Embryonic facial prominence (tissue), 1 donor: ENCODE results near the gene MYO10.
"Not testable (repeated sequence)": the region's sequence is repeated elsewhere in the genome, so short reads cannot be mapped to it uniquely, and the experiment has no call there.

Experiments
- DNase-seq: peaks from one replicate; pipeline ENCODE4 v3.0.0-alpha.2; 2016; ENCODE audit errors: extremely low spot score

MYO10 gene

GRCh38 chr5:16936150-16936988, at the start of gene MYO10:
Gene MYO10, minus strand, starts transcription at chr5:16936288. Its CDS starts 480 bp downstream, at chr5:16935808.
- peak; percentile 74 for DNase-seq

GRCh38 chr5:16985304-16985703, 49.2 kb upstream of the MYO10 start:
- DNase-seq, result not testable (repeated sequence)

GRCh38 chr5:16983972-16984371, 47.9 kb upstream of the MYO10 start:
- no peak for DNase-seq

GRCh38 chr5:16983022-16983639, 47.0 kb upstream of the MYO10 start:
- DNase-seq, result no peak

- no peak for DNase-seq
Measured at GRCh38 chr5:16981700-16982099, 45.6 kb upstream of the MYO10 start.

- DNase-seq, result no peak
Measured at GRCh38 chr5:16980983-16981382, 44.9 kb upstream of the MYO10 start.

GRCh38 chr5:16978296-16978695, 42.2 kb upstream of the MYO10 start:
- no peak for DNase-seq

- DNase-seq, result no peak
Measured at GRCh38 chr5:16976625-16977008, 40.5 kb upstream of the MYO10 start.

GRCh38 chr5:16975950-16976624, 40.0 kb upstream of the MYO10 start:
- DNase-seq, result no peak

GRCh38 chr5:16974981-16975380, 38.9 kb upstream of the MYO10 start:
- no peak for DNase-seq

GRCh38 chr5:16970826-16971225, 34.7 kb upstream of the MYO10 start:
- no peak for DNase-seq

- DNase-seq, result no peak
Measured at GRCh38 chr5:16970260-16970659, 34.2 kb upstream of the MYO10 start.

GRCh38 chr5:16965581-16965980, 29.5 kb upstream of the MYO10 start:
- DNase-seq, result no peak

GRCh38 chr5:16963821-16964220, 27.7 kb upstream of the MYO10 start:
- no peak for DNase-seq

GRCh38 chr5:16961131-16961530, 25.0 kb upstream of the MYO10 start:
- no peak for DNase-seq

GRCh38 chr5:16957304-16958196, 21.5 kb upstream of the MYO10 start:
- DNase-seq, result no peak

GRCh38 chr5:16953729-16954128, 17.6 kb upstream of the MYO10 start:
- DNase-seq, result no peak

- DNase-seq, result no peak
Measured at GRCh38 chr5:16952968-16953671, 17.0 kb upstream of the MYO10 start.

- no peak for DNase-seq
Measured at GRCh38 chr5:16946725-16947124, 10.6 kb upstream of the MYO10 start.

GRCh38 chr5:16944816-16945562, 8.9 kb upstream of the MYO10 start:
- DNase-seq, result no peak
